ENCODE measurements around the gene EIF1AX. TPM values are rescaled to one million over a fixed set of nuclear protein-coding genes. Genes with fewer than 3 reads are reported as not detected.

EIF1AX gene
- total and polyA plus RNA-seq, 7 donors: 34.0 to 75.7 (median 48.6) TPM

DNA sequence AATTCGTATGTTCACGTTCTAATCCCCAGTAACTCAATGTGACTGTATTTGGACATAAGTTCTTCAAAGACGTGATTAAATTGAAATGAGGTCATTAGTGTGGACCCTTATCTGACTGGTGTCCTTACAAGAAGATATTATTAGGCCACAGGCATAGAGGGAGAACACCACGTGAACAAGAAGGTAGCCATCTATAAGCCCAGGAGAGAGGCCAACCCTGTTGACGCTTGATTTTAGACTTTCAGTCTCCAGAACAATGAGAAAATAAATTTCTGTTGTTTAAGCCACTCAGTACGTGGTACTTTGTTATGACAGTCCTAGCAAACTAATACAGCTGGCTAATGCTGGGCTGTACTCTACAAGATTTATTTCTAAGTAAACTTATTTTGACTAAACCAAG is 1.5 kb upstream of the EIF1AX start:
- WGBS, 2 donors: 79 to 82% methylated on average over 6 of the region's 6 CpGs
- intact Hi-C loops (cut with DNase I): loop anchor here (5.0 kb wide), 1 partner anchor 124 kb away; the partner anchor contains the start of gene RPS6KA3
- TF ChIP-seq, protein P1, sequence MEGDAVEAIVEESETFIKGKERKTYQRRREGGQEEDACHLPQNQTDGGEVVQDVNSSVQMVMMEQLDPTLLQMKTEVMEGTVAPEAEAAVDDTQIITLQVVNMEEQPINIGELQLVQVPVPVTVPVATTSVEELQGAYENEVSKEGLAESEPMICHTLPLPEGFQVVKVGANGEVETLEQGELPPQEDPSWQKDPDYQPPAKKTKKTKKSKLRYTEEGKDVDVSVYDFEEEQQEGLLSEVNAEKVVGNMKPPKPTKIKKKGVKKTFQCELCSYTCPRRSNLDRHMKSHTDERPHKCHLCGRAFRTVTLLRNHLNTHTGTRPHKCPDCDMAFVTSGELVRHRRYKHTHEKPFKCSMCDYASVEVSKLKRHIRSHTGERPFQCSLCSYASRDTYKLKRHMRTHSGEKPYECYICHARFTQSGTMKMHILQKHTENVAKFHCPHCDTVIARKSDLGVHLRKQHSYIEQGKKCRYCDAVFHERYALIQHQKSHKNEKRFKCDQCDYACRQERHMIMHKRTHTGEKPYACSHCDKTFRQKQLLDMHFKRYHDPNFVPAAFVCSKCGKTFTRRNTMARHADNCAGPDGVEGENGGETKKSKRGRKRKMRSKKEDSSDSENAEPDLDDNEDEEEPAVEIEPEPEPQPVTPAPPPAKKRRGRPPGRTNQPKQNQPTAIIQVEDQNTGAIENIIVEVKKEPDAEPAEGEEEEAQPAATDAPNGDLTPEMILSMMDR (IDR thresholded peaks at IDR 0.05): no peak
- TF ChIP-seq POLR2A (IDR thresholded peaks at IDR 0.05) (no peak), POLR2AphosphoS5 (IDR thresholded peaks at IDR 0.05) (no peak), EP300 (IDR thresholded peaks at IDR 0.05) (no peak)
- Histone ChIP-seq H3K27ac (peak overlapping the region in 3 of 4 donors; percentile 82 to 91 (median 90)), H3K4me3 (no peak overlapping the region), H3K4me1 (peaks cover 0 to 32% (median 9%) of the 10 kb centered on the region in 4 donors), H3K27me3 (no peaks in the 10 kb centered on the region), H3K36me3 (peaks cover 0 to 3% (median 0%) of the 10 kb centered on the region in 4 donors), H3K9me3 (no peaks in the 10 kb centered on the region)
- no peak for DNase-seq

DNA sequence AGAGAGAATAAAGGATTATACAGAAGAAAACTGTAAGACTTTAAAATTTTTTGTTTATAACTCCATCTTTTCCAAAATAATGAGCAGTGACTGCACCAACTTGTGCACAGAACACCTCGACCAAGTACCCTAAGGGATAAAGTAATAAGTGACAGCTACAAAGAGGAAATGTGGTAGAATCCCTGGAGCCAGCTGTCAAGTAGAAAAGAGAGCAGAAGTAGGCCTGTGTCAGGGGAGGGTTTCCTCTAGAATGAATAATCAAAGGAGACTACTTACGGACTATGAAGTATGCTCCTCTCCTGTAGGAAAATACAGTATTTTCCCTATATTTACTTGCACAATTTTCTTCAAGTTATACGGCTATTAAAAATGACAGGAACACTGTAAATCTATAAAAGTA is 1.2 kb downstream of the EIF1AX start:
- Histone ChIP-seq H3K4me3 (peak overlapping the region; percentile 69 to 81 (median 76)), H3K9me3 (no peaks in the 10 kb centered on the region), H3K27me3 (no peaks in the 10 kb centered on the region), H3K36me3 (peaks cover 0 to 11% (median 3%) of the 10 kb centered on the region in 4 donors), H3K27ac (peak overlapping the region; percentile 90 to 94 (median 92)), H3K4me1 (peaks cover 0 to 35% (median 9%) of the 10 kb centered on the region in 4 donors)
- no peak for DNase-seq
- 1 to 4% methylated on average over 3 of the region's 3 CpGs for WGBS, 2 donors
- intact Hi-C loops (cut with DNase I): loop anchor here (5.0 kb wide), 1 partner anchor 127 kb away; the partner anchor contains the start of gene RPS6KA3
- TF ChIP-seq POLR2A (IDR thresholded peaks at IDR 0.05): no peak
- no peak for TF ChIP-seq POLR2AphosphoS5 (IDR thresholded peaks at IDR 0.05)
- TF ChIP-seq EP300 (IDR thresholded peaks at IDR 0.05): no peak
- TF ChIP-seq, protein P1 (IDR thresholded peaks at IDR 0.05): no peak

DNA sequence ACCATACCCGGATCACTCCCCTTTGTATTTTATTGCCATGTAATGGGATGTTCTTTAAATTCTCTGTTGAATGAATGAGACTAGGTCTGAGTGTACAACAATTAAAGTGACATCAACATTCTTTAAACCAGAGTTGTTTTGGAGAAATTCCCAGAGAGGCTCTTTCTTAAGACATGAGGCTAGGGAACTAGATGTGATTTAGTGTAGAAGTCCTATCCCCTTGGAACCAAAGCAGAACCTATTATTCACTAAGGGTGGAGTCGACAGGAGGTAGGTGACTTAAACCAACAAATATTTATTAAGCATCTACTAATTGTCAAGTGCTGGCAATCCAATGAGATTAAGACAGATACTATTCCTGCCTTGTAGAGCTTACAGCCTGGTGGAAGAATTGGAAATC is 1.7 kb downstream of the EIF1AX start:
- H3K27ac ChIP-seq: peak overlapping the region; percentile 90 to 94 (median 92)
- intact Hi-C loops (cut with DNase I): loop anchor here (5.0 to 10.0 kb wide), 3 partner anchors 127 to 235 kb away; partner anchors contain the start of gene RPS6KA3
- H3K4me1 ChIP-seq: peaks cover 0 to 35% (median 9%) of the 10 kb centered on the region in 4 donors
- H3K9me3 ChIP-seq: no peaks in the 10 kb centered on the region
- H3K36me3 ChIP-seq: peaks cover 0 to 11% (median 3%) of the 10 kb centered on the region in 4 donors
- WGBS, 2 donors: 13 to 53% methylated on average over 2 of the region's 2 CpGs
- no peak for DNase-seq
- TF ChIP-seq POLR2AphosphoS5 (IDR thresholded peaks at IDR 0.05): peak in 1 of 4 donors; percentile 17
- TF ChIP-seq, protein P1 (IDR thresholded peaks at IDR 0.05): no peak
- no peaks in the 10 kb centered on the region for H3K27me3 ChIP-seq
- peak overlapping the region; percentile 69 to 81 (median 76) for H3K4me3 ChIP-seq

DNA sequence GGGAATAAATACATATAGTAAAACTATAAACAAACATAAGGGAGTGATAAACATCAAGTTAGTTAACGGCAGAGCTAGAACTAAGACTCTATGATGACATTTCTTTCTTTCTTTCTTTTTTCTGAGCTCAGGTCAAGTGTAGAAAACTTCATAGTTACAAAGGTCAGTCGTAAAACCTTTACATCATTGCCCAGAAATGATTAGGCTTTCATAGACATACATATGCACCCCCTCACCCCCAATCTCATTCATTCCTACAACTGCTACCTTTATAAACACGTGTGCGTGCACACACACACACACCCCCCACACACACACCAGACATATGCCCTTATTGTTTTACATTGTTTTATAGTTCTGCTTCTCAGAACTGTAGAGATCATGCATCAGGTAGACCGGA is 5.7 kb downstream of the EIF1AX start:
- TF ChIP-seq POLR2AphosphoS5 (IDR thresholded peaks at IDR 0.05): no peak
- TF ChIP-seq, protein P1 (IDR thresholded peaks at IDR 0.05): no peak
- no peak for TF ChIP-seq EP300 (IDR thresholded peaks at IDR 0.05)
- TF ChIP-seq POLR2A (IDR thresholded peaks at IDR 0.05): no peak
- Histone ChIP-seq H3K36me3 (peaks cover 0 to 39% (median 9%) of the 10 kb centered on the region in 4 donors), H3K9me3 (no peaks in the 10 kb centered on the region), H3K4me1 (peaks cover 0 to 26% (median 9%) of the 10 kb centered on the region in 4 donors), H3K4me3 (no peak overlapping the region), H3K27ac (no peak overlapping the region), H3K27me3 (no peaks in the 10 kb centered on the region)
- DNase-seq: no peak
- 26 to 67% methylated on average over 5 of the region's 5 CpGs for WGBS, 2 donors
- intact Hi-C loops (cut with DNase I): loop anchor here (10.0 kb wide), 2 partner anchors 151 to 231 kb away; no protein-coding TSS in a partner anchor

Data from sigmoid colon (tissue), 7 donors.